AG04450 (cell line): ENCODE measurements around the gene WDR20. TPM values are rescaled to one million over a fixed set of nuclear protein-coding genes. Genes with fewer than 3 reads are reported as not detected.
"Not testable (repeated sequence)": the region's sequence is repeated elsewhere in the genome, so short reads cannot be mapped to it uniquely, and the experiment has no call there.

ENCODE experiments used
- CTCF ChIA-PET: fragments of 300-600, 350-600 bp; formaldehyde crosslinking; extraction: SDS; loops from one replicate; lab custom pipeline; 2022; ENCODE audit warnings: antibody characterized with exemption, inconsistent platforms; lab: Charles Lee
- POLR2A ChIA-PET: fragments of 350-600 bp; formaldehyde crosslinking; extraction: SDS; loops from one replicate; lab custom pipeline; 2021; ENCODE audit warnings: antibody characterized with exemption, inconsistent platforms; lab: Yijun Ruan, JAX
- DNase-seq: peaks from one replicate; pipeline ENCODE4 v3.0.0-alpha.2; 2011; ENCODE audit warnings: low read depth, low spot score
- H3K27ac ChIP-seq: one replicate; pipeline ENCODE4 v1.5.1; 2012; ENCODE audit warnings: low read depth, low read length, control low read depth
- H3K27me3 ChIP-seq: one replicate; pipeline ENCODE4 v1.6.0; 2012; ENCODE audit warnings: low read length; ENCODE audit not compliant: control insufficient read depth, insufficient read depth
- H3K4me3 ChIP-seq: 2 replicates; pipeline ENCODE4 v1.5.1; 2011; ENCODE audit warnings: mild to moderate bottlenecking, low read depth, low read length, control low read depth
- H3K9me3 ChIP-seq: 2 replicates; pipeline ENCODE4 v1.5.1; 2012; ENCODE audit warnings: low read length; ENCODE audit not compliant: control insufficient read depth, insufficient read depth
- polyA plus RNA-seq: library from polyadenylated mRNA; depleted of rRNA; stranded (reverse); fragments of >200 nt; gene quantifications from 2 replicates; pipeline ENCODE4 v1.2.3, GENCODE V29; 2011
- TF ChIP-seq, protein P1 (sequence below): IDR thresholded peaks from 2 replicates; pipeline ENCODE4 v1.5.1; 2011; ENCODE audit warnings: low read depth, low read length, control low read depth, inconsistent platforms

WDR20 gene
- polyA plus RNA-seq, 1 experiment, result 16.6 TPM

- Histone ChIP-seq H3K4me3 (no peak overlapping the region), H3K9me3 (no peaks in the 10 kb centered on the region; the same call in 1 of the 2 replicates), H3K27me3 (no peaks in the 10 kb centered on the region), H3K27ac (no peak overlapping the region)
- TF ChIP-seq, protein P1, sequence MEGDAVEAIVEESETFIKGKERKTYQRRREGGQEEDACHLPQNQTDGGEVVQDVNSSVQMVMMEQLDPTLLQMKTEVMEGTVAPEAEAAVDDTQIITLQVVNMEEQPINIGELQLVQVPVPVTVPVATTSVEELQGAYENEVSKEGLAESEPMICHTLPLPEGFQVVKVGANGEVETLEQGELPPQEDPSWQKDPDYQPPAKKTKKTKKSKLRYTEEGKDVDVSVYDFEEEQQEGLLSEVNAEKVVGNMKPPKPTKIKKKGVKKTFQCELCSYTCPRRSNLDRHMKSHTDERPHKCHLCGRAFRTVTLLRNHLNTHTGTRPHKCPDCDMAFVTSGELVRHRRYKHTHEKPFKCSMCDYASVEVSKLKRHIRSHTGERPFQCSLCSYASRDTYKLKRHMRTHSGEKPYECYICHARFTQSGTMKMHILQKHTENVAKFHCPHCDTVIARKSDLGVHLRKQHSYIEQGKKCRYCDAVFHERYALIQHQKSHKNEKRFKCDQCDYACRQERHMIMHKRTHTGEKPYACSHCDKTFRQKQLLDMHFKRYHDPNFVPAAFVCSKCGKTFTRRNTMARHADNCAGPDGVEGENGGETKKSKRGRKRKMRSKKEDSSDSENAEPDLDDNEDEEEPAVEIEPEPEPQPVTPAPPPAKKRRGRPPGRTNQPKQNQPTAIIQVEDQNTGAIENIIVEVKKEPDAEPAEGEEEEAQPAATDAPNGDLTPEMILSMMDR, result no peak
- ChIA-PET POLR2A (no interaction called here), CTCF (interaction anchor here (0.8 kb wide), 1 partner anchor 74 kb away, joined by 3 read pairs; no protein-coding TSS in a partner anchor)
- DNase-seq, result no peak
Measured at GRCh38 chr14:102241147-102241546, 101.5 kb downstream of the WDR20 start.

- CTCF ChIA-PET, H3K27ac ChIP-seq, H3K27me3 ChIP-seq, H3K9me3 ChIP-seq, H3K4me3 ChIP-seq, DNase-seq: not testable (repeated sequence)
- POLR2A ChIA-PET, result interaction anchor here (0.6 kb wide), 1 partner anchor 69 kb away, joined by 7 read pairs; no protein-coding TSS in a partner anchor
Measured at GRCh38 chr14:102243795-102244194, 104.1 kb downstream of the WDR20 start.

GRCh38 chr14:102246071-102246470 is 106.4 kb downstream of the WDR20 start:
- TF ChIP-seq, protein P1, result no peak
- no peak for DNase-seq

DNA sequence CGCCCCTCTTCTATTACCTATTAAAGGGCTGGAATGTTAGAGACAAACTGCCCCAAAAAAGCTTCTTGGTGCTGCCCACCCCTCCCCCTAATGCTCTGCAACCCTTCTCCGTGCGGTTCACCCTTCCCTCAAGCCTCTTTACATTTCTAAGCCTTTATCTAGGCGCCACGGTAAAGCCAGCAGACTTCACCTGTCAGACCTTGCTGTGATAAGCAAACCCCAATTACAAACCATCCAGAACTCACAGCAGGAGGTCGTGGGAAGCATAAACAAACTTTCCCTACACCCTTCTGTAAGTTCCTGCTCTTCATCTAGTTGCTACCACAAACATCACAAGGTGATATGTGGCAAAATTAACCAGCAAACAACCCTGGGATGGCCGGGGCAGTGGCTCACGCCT is 108.4 kb downstream of the WDR20 start:
- peaks cover 3% of the 10 kb centered on the region; the same call in 1 of the 2 replicates for H3K9me3 ChIP-seq
- no peak overlapping the region for H3K27ac ChIP-seq
- POLR2A ChIA-PET, result no interaction called here
- no peak for DNase-seq
- TF ChIP-seq, protein P1, result no peak
- H3K27me3 ChIP-seq, result no peaks in the 10 kb centered on the region
- no peak overlapping the region for H3K4me3 ChIP-seq
- CTCF ChIA-PET, result no interaction called here

More at GRCh38 chr14:102246071-102246470, 106.4 kb downstream of the WDR20 start:
- Histone ChIP-seq H3K4me3 (no peak overlapping the region), H3K9me3 (peaks cover 3% of the 10 kb centered on the region; the same call in 1 of the 2 replicates), H3K27ac (no peak overlapping the region), H3K27me3 (no peaks in the 10 kb centered on the region)
- POLR2A ChIA-PET, result no interaction called here
- CTCF ChIA-PET, result no interaction called here

DNA sequence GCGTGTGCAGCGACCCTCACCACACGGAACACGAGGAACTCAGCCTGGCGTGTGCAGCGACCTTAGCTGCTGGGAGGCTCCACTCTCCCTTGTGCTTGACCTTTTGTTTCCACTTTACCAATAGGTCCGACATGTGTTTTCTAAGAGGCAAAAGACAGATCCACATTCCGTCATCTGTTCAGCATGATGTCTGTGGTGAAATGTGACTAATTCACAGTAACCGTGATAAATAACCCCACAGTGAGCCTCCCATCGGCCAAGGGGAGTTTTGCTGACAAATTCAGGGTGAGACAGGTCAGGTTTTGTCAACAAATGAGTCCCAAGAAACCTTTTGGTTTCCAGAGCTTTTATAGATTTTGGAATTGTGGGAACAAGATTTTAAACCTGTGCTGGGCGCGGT is 109.3 kb downstream of the WDR20 start:
- Histone ChIP-seq H3K27ac (no peak overlapping the region), H3K27me3 (no peaks in the 10 kb centered on the region), H3K9me3 (peaks cover 3% of the 10 kb centered on the region; the same call in 1 of the 2 replicates), H3K4me3 (no peak overlapping the region)
- ChIA-PET POLR2A (no interaction called here), CTCF (interaction anchor here (0.7 kb wide), 1 partner anchor 68 kb away, joined by 4 read pairs; no protein-coding TSS in a partner anchor)
- TF ChIP-seq, protein P1, result no peak
- DNase-seq, result no peak
